Measurements from ENCODE around the gene LRRC8B. TPM values are rescaled to one million over a fixed set of nuclear protein-coding genes. Genes with fewer than 3 reads are reported as not detected.

LRRC8B gene
- polyA plus RNA-seq, 1 of the 3 experiments (the other 2 are of a cell fraction), result 3.7 TPM

- TF ChIP-seq NFIC (IDR thresholded peaks at IDR 0.05; ENCODE audit: borderline replicate concordance) (peak; percentile 88), SMC3 (IDR thresholded peaks at IDR 0.05; ENCODE audit: low read depth, low read length) (no peak), MEF2A (IDR thresholded peaks at IDR 0.05; ENCODE audit: borderline replicate concordance, low read depth) (no peak), MAX (IDR thresholded peaks at IDR 0.05; ENCODE audit: low read depth) (no peak; the same call in 1 of the 2 replicates), POLR2AphosphoS5 (IDR thresholded peaks at IDR 0.05; ENCODE audit: low read depth, low read length) (peak; percentile 86), NRF1 (IDR thresholded peaks at IDR 0.05; ENCODE audit: low read depth, low read length) (no peak), FOXJ3 (CRISPR knock-in tag; IDR thresholded peaks at IDR 0.05) (no peak), PBX3 (IDR thresholded peaks at IDR 0.05) (peak; percentile 96), USF1 (IDR thresholded peaks at IDR 0.05; ENCODE audit: borderline replicate concordance, low read depth) (no peak)
Observed at GRCh38 chr1:89547563-89548116, 23.0 kb downstream of the LRRC8B start (continued).

GRCh38 chr1:89548122-89548857 lies 23.7 kb downstream of the LRRC8B start:
- no peaks in the 10 kb centered on the region for H3K36me3 ChIP-seq (replicated peaks in 1 of 2; ENCODE audit: control insufficient read depth in 1 of 2, insufficient read depth in 2 of 2, low read length in 1 of 2)
- H4K20me1 ChIP-seq (ENCODE audit: insufficient read depth), result no peaks in the 10 kb centered on the region; the same call in 1 of the 2 replicates
- H3F3A ChIP-seq (replicated peaks; ENCODE audit: insufficient read depth), result peaks cover 20% of the 10 kb centered on the region
- H3K9me2 ChIP-seq, result no peaks in the 10 kb centered on the region; the same call in 1 of the 2 replicates
- no peaks in the 10 kb centered on the region for H3K9me3 ChIP-seq
- DNase-seq, result no peak
- no peak overlapping the region for H3K4me2 ChIP-seq
- no peak overlapping the region for H3K9ac ChIP-seq
- peaks cover 21 to 35% of the 10 kb centered on the region in 2 experiments for H3K4me1 ChIP-seq (ENCODE audit: control insufficient read depth in 1 of 2, insufficient read depth in 2 of 2, low read depth in 1 of 2, low read length in 1 of 2)
- no peaks in the 10 kb centered on the region for H3K79me2 ChIP-seq (ENCODE audit: insufficient read depth)
- ChIA-PET CTCF (interaction anchor here (0.7 to 1.1 kb wide), 3 partner anchors 10 to 30 kb away, joined by 3 read pairs; no protein-coding TSS in a partner anchor), POLR2A (no interaction called here)
- peak overlapping the region; percentile 34 to 55; a peak in 2 of 4 replicates for H3K27ac ChIP-seq (ENCODE audit: low read depth in 2 of 2, low read length in 1 of 2)
- H3K27me3 ChIP-seq (ENCODE audit: insufficient read depth), result no peaks in the 10 kb centered on the region
- no peak overlapping the region for H2AFZ ChIP-seq (ENCODE audit: low read depth)
- 77% methylated on average over 2 of the region's 2 CpGs for WGBS (ENCODE audit: low lambda C conversion rate)
- H3K4me3 ChIP-seq (ENCODE audit: low read depth in 2 of 2, low read length in 1 of 2), result no peak overlapping the region
- TF ChIP-seq MXI1 (IDR thresholded peaks at IDR 0.05; ENCODE audit: low read depth, low read length) (no peak), ELF1 (IDR thresholded peaks at IDR 0.05) (no peak), USF2 (IDR thresholded peaks at IDR 0.05; ENCODE audit: borderline replicate concordance, low read depth, low read length) (no peak), CTCF (IDR thresholded peaks at IDR 0.05) (no peak), MAX (IDR thresholded peaks at IDR 0.05; ENCODE audit: low read depth) (no peak), RXRA (IDR thresholded peaks at IDR 0.05; ENCODE audit: borderline replicate concordance, low read depth) (no peak), CHD2 (IDR thresholded peaks at IDR 0.05; ENCODE audit: low read length, partially characterized antibody) (no peak), REST (IDR thresholded peaks at IDR 0.05; ENCODE audit: low read depth, low read length) (no peak), USF1 (IDR thresholded peaks at IDR 0.05; ENCODE audit: borderline replicate concordance, low read depth) (no peak), GABPA (IDR thresholded peaks at IDR 0.05; ENCODE audit: low read depth) (no peak), RFX5 (IDR thresholded peaks at IDR 0.05; ENCODE audit: low read length) (no peak), FOXJ3 (CRISPR knock-in tag; IDR thresholded peaks at IDR 0.05) (no peak), FOXM1 (IDR thresholded peaks at IDR 0.05; ENCODE audit: low read depth) (no peak), JUND (IDR thresholded peaks at IDR 0.05) (no peak)
